SK-N-DZ (cell line): ENCODE data around the gene MAP3K2. TPM values are rescaled to one million over a fixed set of nuclear protein-coding genes. Genes with fewer than 3 reads are reported as not detected.
A peak's percentile ranks its signal among the peaks of the same experiment; 100 is the strongest.

ENCODE experiments used
- DNase-seq: peaks from one replicate; pipeline ENCODE4 v3.0.0-alpha.2; 2015; ENCODE audit warnings: low spot score
- polyA plus RNA-seq, 2 experiments: library from polyadenylated mRNA; depleted of rRNA; stranded (reverse); fragments of >200 nt; gene quantifications; 2 replicates each; pipeline ENCODE4 v1.2.3, GENCODE V29; 2014

Gene MAP3K2
- polyA plus RNA-seq (2014; cell fraction: cytosol; rRNA removed) = 9.0 and 12.2 TPM in 2 replicates
- 19.9 and 27.0 TPM in 2 replicates for polyA plus RNA-seq (2014; cell fraction: nucleus; rRNA removed)

DNA sequence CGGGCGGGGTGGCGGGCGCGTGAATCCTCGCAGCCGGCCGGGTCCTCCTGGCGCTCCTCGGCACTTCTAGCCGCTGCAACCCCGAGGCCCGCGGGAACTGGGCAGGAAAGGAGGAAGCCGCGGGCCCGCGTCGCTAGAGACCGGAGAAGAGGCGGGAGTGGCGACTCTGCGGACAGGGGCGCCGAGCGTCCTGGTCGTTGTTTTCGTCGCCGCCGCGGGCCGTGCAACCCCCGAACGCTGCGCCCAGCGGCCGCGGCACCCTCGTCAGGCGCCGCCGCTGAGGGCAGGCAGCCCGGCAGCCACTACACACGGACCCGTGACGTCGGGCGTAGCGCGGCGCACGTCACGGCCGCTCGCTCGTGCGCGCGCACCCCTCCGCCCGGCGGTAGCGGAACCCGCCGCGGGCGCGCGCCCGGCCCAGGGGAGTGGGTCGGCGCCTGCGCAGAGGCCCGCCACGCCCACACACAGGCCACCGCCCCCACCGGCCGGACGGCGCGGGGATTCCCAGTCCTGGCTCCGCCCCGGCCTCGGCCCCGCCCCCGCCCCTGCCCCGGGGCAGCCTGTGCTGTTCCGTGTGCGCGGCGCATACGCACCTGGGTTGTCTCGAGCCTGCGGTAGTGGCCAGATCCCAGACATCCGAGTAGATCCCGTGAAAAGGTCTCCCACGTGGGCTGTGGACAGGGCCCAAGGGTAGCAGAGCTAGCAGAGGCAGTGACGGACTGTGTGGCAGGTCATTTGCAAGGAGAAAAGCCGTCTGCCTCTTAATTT, at the start of gene MAP3K2:
TSS of gene MAP3K2 (minus strand) at position 321 of the 768 bp plus-strand sequence. CDS start 44,846 bp downstream, outside the sequence.
- DNase-seq = peak; percentile 89

- no peak for DNase-seq
Observed at GRCh38 chr2:127437056-127437455, 49.3 kb upstream of the MAP3K2 start.

DNA sequence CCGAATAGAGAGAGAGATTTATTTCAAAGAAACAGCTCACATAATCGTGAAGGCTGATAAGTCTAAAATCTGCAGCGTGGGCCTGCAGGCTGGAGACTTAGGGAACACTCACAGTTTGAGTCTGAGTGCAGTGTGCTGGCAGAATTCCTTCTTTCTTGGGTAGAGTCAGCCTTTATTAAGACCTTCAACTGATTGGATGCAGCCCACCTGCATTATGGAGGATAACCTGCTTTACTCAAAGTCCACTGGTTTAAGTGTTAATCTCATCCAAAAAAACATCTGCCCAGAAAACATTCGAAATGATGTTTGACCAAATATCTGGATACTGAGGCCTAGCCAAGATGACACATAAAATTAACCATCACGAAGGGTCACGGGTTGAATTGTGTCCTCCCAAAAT, 46.7 kb upstream of the MAP3K2 start:
- DNase-seq = no peak

- DNase-seq = no peak
Observed at GRCh38 chr2:127431408-127432023, 43.7 kb upstream of the MAP3K2 start.

- no peak for DNase-seq
Observed at GRCh38 chr2:127429844-127430425, 42.2 kb upstream of the MAP3K2 start.

DNA sequence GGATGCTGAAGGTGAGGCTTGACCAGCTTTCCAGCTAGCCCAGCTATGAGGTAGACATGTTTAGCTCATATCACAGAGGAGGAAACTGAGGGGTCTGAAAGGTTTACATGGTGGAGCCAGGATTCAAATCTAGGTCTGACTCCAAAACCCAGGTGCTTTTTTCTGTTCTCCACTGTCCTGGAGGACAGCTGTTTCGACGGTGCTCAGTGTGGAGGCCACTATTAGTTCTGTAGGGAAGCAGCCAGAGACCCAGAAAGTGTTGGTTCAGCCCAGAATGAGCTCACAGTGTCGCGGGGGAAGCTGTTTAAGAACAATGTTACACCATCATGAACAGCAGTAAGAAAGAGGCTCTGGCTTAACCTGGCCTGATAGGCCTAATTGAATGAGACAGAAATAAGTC, 41.5 kb upstream of the MAP3K2 start:
- no peak for DNase-seq

- no peak for DNase-seq
Observed at GRCh38 chr2:127428815-127429109, 41.0 kb upstream of the MAP3K2 start.

DNA sequence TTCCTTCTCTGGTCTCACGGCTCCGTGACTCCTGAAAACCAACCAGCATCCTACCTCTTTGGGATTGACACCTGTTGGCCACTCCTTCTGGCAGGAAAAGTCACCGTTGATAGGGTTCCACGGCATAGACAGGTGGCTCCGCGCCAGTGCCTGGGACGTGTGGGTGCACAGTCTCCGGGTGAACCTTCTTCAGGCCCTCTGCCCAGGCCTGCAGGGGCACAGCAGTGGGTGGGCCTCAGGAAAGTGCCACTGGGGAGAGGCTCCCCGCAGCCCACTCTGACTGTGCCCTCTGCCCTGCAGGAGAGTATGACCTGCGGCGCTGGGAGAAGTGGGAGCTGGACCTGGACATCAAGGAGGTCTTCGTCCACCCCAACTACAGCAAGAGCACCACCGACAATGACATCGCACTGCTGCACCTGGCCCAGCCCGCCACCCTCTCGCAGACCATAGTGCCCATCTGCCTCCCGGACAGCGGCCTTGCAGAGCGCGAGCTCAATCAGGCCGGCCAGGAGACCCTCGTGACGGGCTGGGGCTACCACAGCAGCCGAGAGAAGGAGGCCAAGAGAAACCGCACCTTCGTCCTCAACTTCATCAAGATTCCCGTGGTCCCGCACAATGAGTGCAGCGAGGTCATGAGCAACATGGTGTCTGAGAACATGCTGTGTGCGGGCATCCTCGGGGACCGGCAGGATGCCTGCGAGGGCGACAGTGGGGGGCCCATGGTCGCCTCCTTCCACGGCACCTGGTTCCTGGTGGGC, 40.5 kb upstream of the MAP3K2 start:
- no peak for DNase-seq

DNA sequence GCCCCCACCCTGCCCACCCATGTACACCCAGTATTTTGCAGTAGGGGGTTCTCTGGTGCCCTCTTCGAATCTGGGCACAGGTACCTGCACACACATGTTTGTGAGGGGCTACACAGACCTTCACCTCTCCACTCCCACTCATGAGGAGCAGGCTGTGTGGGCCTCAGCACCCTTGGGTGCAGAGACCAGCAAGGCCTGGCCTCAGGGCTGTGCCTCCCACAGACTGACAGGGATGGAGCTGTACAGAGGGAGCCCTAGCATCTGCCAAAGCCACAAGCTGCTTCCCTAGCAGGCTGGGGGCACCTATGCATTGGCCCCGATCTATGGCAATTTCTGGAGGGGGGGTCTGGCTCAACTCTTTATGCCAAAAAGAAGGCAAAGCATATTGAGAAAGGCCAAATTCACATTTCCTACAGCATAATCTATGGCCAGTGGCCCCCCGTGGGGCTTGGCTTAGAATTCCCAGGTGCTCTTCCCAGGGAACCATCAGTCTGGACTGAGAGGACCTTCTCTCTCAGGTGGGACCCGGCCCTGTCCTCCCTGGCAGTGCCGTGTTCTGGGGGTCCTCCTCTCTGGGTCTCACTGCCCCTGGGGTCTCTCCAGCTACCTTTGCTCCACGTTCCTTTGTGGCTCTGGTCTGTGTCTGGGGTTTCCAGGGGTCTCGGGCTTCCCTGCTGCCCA, 39.7 kb upstream of the MAP3K2 start:
- no peak for DNase-seq

GRCh38 chr2:127426501-127427354, 39.0 kb upstream of the MAP3K2 start:
- no peak for DNase-seq

GRCh38 chr2:127425540-127426490, 38.0 kb upstream of the MAP3K2 start:
- no peak for DNase-seq

GRCh38 chr2:127424598-127425520, 37.1 kb upstream of the MAP3K2 start:
- no peak for DNase-seq

GRCh38 chr2:127423880-127424279, 36.1 kb upstream of the MAP3K2 start:
- DNase-seq = no peak

GRCh38 chr2:127423478-127423843, 35.7 kb upstream of the MAP3K2 start:
- no peak for DNase-seq

DNA sequence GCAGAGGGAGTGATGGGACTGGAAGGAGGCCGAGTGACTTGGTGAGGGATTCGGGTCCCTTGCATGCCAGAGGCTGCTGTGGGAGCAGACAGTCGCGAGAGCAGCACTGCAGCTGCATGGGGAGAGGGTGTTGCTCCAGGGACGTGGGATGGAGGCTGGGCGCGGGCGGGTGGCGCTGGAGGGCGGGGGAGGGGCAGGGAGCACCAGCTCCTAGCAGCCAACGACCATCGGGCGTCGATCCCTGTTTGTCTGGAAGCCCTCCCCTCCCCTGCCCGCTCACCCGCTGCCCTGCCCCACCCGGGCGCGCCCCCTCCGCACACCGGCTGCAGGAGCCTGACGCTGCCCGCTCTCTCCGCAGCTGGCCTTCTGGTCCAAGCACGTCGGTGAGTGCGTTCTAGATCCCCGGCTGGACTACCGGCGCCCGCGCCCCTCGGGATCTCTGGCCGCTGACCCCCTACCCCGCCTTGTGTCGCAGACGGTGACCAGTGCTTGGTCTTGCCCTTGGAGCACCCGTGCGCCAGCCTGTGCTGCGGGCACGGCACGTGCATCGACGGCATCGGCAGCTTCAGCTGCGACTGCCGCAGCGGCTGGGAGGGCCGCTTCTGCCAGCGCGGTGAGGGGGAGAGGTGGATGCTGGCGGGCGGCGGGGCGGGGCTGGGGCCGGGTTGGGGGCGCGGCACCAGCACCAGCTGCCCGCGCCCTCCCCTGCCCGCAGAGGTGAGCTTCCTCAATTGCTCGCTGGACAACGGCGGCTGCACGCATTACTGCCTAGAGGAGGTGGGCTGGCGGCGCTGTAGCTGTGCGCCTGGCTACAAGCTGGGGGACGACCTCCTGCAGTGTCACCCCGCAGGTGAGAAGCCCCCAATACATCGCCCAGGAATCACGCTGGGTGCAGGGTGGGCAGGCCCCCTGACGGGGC, 35.0 kb upstream of the MAP3K2 start:
- DNase-seq = peak; percentile 42

DNA sequence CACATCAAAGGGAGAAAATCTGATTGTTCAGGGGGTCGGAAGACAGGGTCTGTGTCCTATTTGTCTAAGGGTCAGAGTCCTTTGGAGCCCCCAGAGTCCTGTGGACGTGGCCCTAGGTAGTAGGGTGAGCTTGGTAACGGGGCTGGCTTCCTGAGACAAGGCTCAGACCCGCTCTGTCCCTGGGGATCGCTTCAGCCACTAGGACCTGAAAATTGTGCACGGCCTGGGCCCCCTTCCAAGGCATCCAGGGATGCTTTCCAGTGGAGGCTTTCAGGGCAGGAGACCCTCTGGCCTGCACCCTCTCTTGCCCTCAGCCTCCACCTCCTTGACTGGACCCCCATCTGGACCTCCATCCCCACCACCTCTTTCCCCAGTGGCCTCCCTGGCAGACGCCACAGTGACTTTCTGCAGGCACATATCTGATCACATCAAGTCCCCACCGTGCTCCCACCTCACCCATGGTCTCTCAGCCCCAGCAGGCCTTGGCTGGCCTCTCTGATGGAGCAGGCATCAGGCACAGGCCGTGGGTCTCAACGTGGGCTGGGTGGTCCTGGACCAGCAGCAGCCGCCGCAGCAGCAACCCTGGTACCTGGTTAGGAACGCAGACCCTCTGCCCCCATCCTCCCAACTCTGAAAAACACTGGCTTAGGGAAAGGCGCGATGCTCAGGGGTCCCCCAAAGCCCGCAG, 34.2 kb upstream of the MAP3K2 start:
- no peak for DNase-seq
